H9 (cell line): ENCODE data around the gene DSCAM. TPM values are rescaled to one million over a fixed set of nuclear protein-coding genes. Genes with fewer than 3 reads are reported as not detected.

Experiments used
- DNase-seq: peaks from one replicate; pipeline ENCODE4 v3.0.0-alpha.2; 2017
- H2AFZ ChIP-seq: one replicate; pipeline ENCODE4 v1.6.1; 2013; ENCODE audit warnings: mild to moderate bottlenecking, low read length, control low read depth, moderate library complexity
- H2AK5ac ChIP-seq: 2 replicates; pipeline ENCODE4 v1.6.1; 2013; ENCODE audit warnings: low read length, control low read depth, mixed read lengths; ENCODE audit not compliant: insufficient read length
- H2BK120ac ChIP-seq: one replicate; pipeline ENCODE4 v1.6.1; 2013; ENCODE audit warnings: low read depth, mild to moderate bottlenecking, low read length, control low read depth, inconsistent platforms; ENCODE audit not compliant: poor library complexity, severe bottlenecking
- H2BK12ac ChIP-seq: 2 replicates; pipeline ENCODE4 v1.6.1; 2013; ENCODE audit warnings: low read length, control low read depth, mixed read lengths, low read depth; ENCODE audit not compliant: insufficient read length
- H2BK15ac ChIP-seq: 2 replicates; pipeline ENCODE4 v1.6.1; 2013; ENCODE audit warnings: low read depth, low read length, control low read depth
- H2BK20ac ChIP-seq: one replicate; pipeline ENCODE4 v1.6.1; 2013; ENCODE audit warnings: low read depth, mild to moderate bottlenecking, low read length, control low read depth, inconsistent platforms; ENCODE audit not compliant: poor library complexity, severe bottlenecking
- H2BK5ac ChIP-seq: 2 replicates; pipeline ENCODE4 v1.6.1; 2013; ENCODE audit warnings: low read length, control low read depth, mixed read lengths; ENCODE audit not compliant: insufficient read length
- H3K14ac ChIP-seq: 2 replicates; pipeline ENCODE4 v1.6.1; 2013; ENCODE audit warnings: low read length, control low read depth; ENCODE audit not compliant: insufficient read depth
- H3K18ac ChIP-seq: 2 replicates; pipeline ENCODE4 v1.6.1; 2013; ENCODE audit warnings: low read depth, mild to moderate bottlenecking, mixed read lengths, low read length, control low read depth; ENCODE audit not compliant: insufficient read length
- H3K23ac ChIP-seq: 2 replicates; pipeline ENCODE4 v1.6.1; 2013; ENCODE audit warnings: low read length, control low read depth, mixed read lengths, low read depth; ENCODE audit not compliant: insufficient read length
- H3K23me2 ChIP-seq: 2 replicates; pipeline ENCODE4 v1.6.1; 2013; ENCODE audit warnings: low read depth, mild to moderate bottlenecking, mixed read lengths, low read length, control low read depth; ENCODE audit not compliant: insufficient read length, poor library complexity, severe bottlenecking
- H3K27ac ChIP-seq: 2 replicates; pipeline ENCODE4 v1.5.1; 2013; ENCODE audit warnings: low read length, control low read depth, mixed read lengths, low read depth; ENCODE audit not compliant: insufficient read length
- H3K27me3 ChIP-seq: 2 replicates; pipeline ENCODE4 v1.6.1; 2013; ENCODE audit warnings: low read length, control low read depth, inconsistent platforms; ENCODE audit not compliant: insufficient read depth
- H3K4ac ChIP-seq: 2 replicates; pipeline ENCODE4 v1.6.1; 2013; ENCODE audit warnings: low read depth, mild to moderate bottlenecking, control low read depth, inconsistent platforms, low read length, moderate library complexity
- H3K4me1 ChIP-seq: 2 replicates; pipeline ENCODE4 v1.6.1; 2013; ENCODE audit warnings: low read length, control low read depth, inconsistent platforms; ENCODE audit not compliant: insufficient read depth
- H3K4me2 ChIP-seq: 2 replicates; pipeline ENCODE4 v1.6.1; 2013; ENCODE audit warnings: low read length, control low read depth, mixed read lengths; ENCODE audit not compliant: insufficient read length, insufficient read depth
- H3K56ac ChIP-seq: 2 replicates; pipeline ENCODE4 v1.6.1; 2013; ENCODE audit warnings: low read depth, mild to moderate bottlenecking, mixed read lengths, low read length, control low read depth; ENCODE audit not compliant: insufficient read length
- H3K79me1 ChIP-seq: 2 replicates; pipeline ENCODE4 v1.6.1; 2013; ENCODE audit warnings: low read depth, mild to moderate bottlenecking, moderate library complexity, low read length, control low read depth, inconsistent platforms; ENCODE audit not compliant: insufficient read depth, poor library complexity, severe bottlenecking
- H3K79me2 ChIP-seq: 2 replicates; pipeline ENCODE4 v1.6.1; 2013; ENCODE audit warnings: low read length, control low read depth, inconsistent platforms; ENCODE audit not compliant: insufficient read depth
- H3K9ac ChIP-seq: 2 replicates; pipeline ENCODE4 v1.6.1; 2013; ENCODE audit warnings: low read length, control low read depth, mixed read lengths; ENCODE audit not compliant: insufficient read length; ENCODE audit errors: extremely low read depth
- H3K9me3 ChIP-seq: one replicate; pipeline ENCODE4 v1.6.1; 2013; ENCODE audit warnings: low read depth, low read length, inconsistent platforms; ENCODE audit not compliant: control insufficient read depth
- H3T11ph ChIP-seq: one replicate; pipeline ENCODE4 v1.6.1; 2013; ENCODE audit warnings: mild to moderate bottlenecking, low read length, control low read depth, inconsistent platforms
- H4K20me1 ChIP-seq: one replicate; pipeline ENCODE4 v1.6.1; 2013; ENCODE audit not compliant: control insufficient read depth, insufficient read length, insufficient read depth
- H4K5ac ChIP-seq: 2 replicates; pipeline ENCODE4 v1.6.1; 2013; ENCODE audit warnings: low read depth, mild to moderate bottlenecking, mixed read lengths, low read length, control low read depth; ENCODE audit not compliant: insufficient read length
- H4K8ac ChIP-seq: replicated peaks from 2 replicates; pipeline ENCODE4 v1.6.1; 2013; ENCODE audit warnings: low read length, control low read depth, mixed read lengths, low read depth; ENCODE audit not compliant: insufficient read length
- H4K91ac ChIP-seq: 2 replicates; pipeline ENCODE4 v1.6.1; 2013; ENCODE audit warnings: low read depth, mild to moderate bottlenecking, moderate library complexity, mixed read lengths, low read length, control low read depth; ENCODE audit not compliant: insufficient read length
- H3K27ac Mint-ChIP-seq, 3 experiments: 2 replicates in 2 of 3; 3 replicates in 1 of 3; pipeline ENCODE4 v1.8.0; 2020 to 2021; ENCODE audit warnings: mixed read lengths in 3 of 3, mild to moderate bottlenecking in 1 of 3, moderate library complexity in 1 of 3
- H3K27me3 Mint-ChIP-seq: 2 replicates; pipeline ENCODE4 v1.8.0; 2021; ENCODE audit warnings: low read depth, mild to moderate bottlenecking, moderate library complexity, mixed read lengths
- H3K36me3 Mint-ChIP-seq, 3 experiments: 2 replicates in 2 of 3; 3 replicates in 1 of 3; pipeline ENCODE4 v1.8.0; 2020 to 2021; ENCODE audit warnings: low read depth in 3 of 3, mixed read lengths in 3 of 3; ENCODE audit not compliant: insufficient read depth in 1 of 3
- H3K4me1 Mint-ChIP-seq, 2 experiments: 2 replicates each; pipeline ENCODE4 v1.8.0; 2020; ENCODE audit warnings: mixed read lengths in 2 of 2
- H3K4me3 Mint-ChIP-seq, 2 experiments: 2 replicates in 1 of 2; 3 replicates in 1 of 2; pipeline ENCODE4 v1.8.0; 2020 to 2021; ENCODE audit warnings: mild to moderate bottlenecking in 2 of 2, mixed read lengths in 2 of 2, moderate library complexity in 1 of 2
- H3K9me3 Mint-ChIP-seq, 2 experiments: 2 replicates in 1 of 2; 3 replicates in 1 of 2; pipeline ENCODE4 v1.8.0; 2020; ENCODE audit warnings: mild to moderate bottlenecking in 2 of 2, mixed read lengths in 2 of 2, moderate library complexity in 1 of 2
- CTCF ChIP-seq: fragments of 200-600 bp; sonication (generic); conservative IDR thresholded peaks from 3 replicates; pipeline ENCODE4 v1.8.0; 2021; ENCODE audit warnings: antibody characterized with exemption, mild to moderate bottlenecking
- WGBS: extraction: QIAGEN DNeasy Blood & Tissue Kit; methylation state at CpG from one replicate; pipeline ENCODE4 v1.1.7; 2013; ENCODE audit warnings: missing lambda C conversion rate, low lambda C conversion rate, mixed read lengths; ENCODE audit not compliant: insufficient read length; ENCODE audit errors: extremely low coverage; 5-methylcytosine and 5-hydroxymethylcytosine counted together
- total RNA-seq: library from RNA; stranded (reverse); gene quantifications from 2 replicates; pipeline ENCODE4 v1.2.1, GENCODE V29; 2021

The DSCAM gene
- total RNA-seq, 1 experiment from 2014 or later = 0.17 TPM

- H3K27me3 Mint-ChIP-seq = no peaks in the 10 kb centered on the region
- Histone ChIP-seq H4K20me1 (no peaks in the 10 kb centered on the region), H3K23me2 (no peaks in the 10 kb centered on the region), H3K79me2 (no peaks in the 10 kb centered on the region), H2AK5ac (no peak overlapping the region), H3K9ac (no peak overlapping the region), H4K5ac (no peak overlapping the region), H2BK20ac (no peak overlapping the region), H4K8ac (no peak overlapping the region), H2BK5ac (no peak overlapping the region), H3K23ac (no peak overlapping the region), H2BK15ac (no peak overlapping the region), H2BK12ac (no peak overlapping the region), H3K79me1 (no peaks in the 10 kb centered on the region), H2AFZ (no peak overlapping the region), H3K56ac (no peak overlapping the region), H3K18ac (no peak overlapping the region), H3K27me3 (no peaks in the 10 kb centered on the region), H3K27ac (no peak overlapping the region), H3K4me2 (no peak overlapping the region), H3K9me3 (no peaks in the 10 kb centered on the region), H2BK120ac (no peak overlapping the region), H4K91ac (no peak overlapping the region), H3K4ac (no peak overlapping the region), H3T11ph (no peak overlapping the region), H3K14ac (no peak overlapping the region), H3K4me1 (no peaks in the 10 kb centered on the region)
- H3K4me3 Mint-ChIP-seq = no peak overlapping the region
- DNase-seq = no peak
- H3K4me1 Mint-ChIP-seq = peaks cover 21 to 22% of the 10 kb centered on the region in 2 experiments
- no peaks in the 10 kb centered on the region for H3K36me3 Mint-ChIP-seq
- no peak for TF ChIP-seq CTCF
- no peak overlapping the region for H3K27ac Mint-ChIP-seq
- WGBS = no CpG with 5 or more reads among the region's 1 CpG
- no peaks in the 10 kb centered on the region; a peak in 1 of 5 replicates for H3K9me3 Mint-ChIP-seq
Measured at GRCh38 chr21:40227096-40227495, 619.9 kb downstream of the DSCAM start.
